WTC11 (cell line): ENCODE measurements around the gene GAST. TPM values are rescaled to one million over a fixed set of nuclear protein-coding genes. Genes with fewer than 3 reads are reported as not detected.

Experiments used
- ATAC-seq: fragments of 200-7000 bp; cut with Tn5 transposase; 2 replicates; pipeline ENCODE4 v1.10.0; 2021; ENCODE audit warnings: mild to moderate bottlenecking, moderate library complexity
- CTCF ChIA-PET: fragments of 300-600 bp; sonication (Branson Sonifier 250); formaldehyde crosslinking; loops from one replicate; lab custom pipeline; 2021; ENCODE audit warnings: antibody characterized with exemption; lab: Charles Lee
- POLR2A ChIA-PET: fragments of 350-600 bp; sonication (Branson Sonifier 250); formaldehyde crosslinking; loops from one replicate; lab custom pipeline; 2021; ENCODE audit warnings: antibody characterized with exemption; lab: Charles Lee
- DNase-seq: peaks from one replicate; pipeline ENCODE4 v3.0.0; 2021; ENCODE audit warnings: low spot score
- H3K27ac Mint-ChIP-seq: 2 replicates; pipeline ENCODE4 v1.8.0; 2021; ENCODE audit warnings: mixed read lengths
- H3K27me3 Mint-ChIP-seq: 2 replicates; pipeline ENCODE4 v1.8.0; 2021; ENCODE audit warnings: low read depth, mild to moderate bottlenecking, moderate library complexity, mixed read lengths
- H3K36me3 Mint-ChIP-seq: 2 replicates; pipeline ENCODE4 v1.8.0; 2021; ENCODE audit warnings: mixed read lengths
- H3K4me1 Mint-ChIP-seq: 2 replicates; pipeline ENCODE4 v1.8.0; 2022; ENCODE audit warnings: mixed read lengths
- H3K4me3 Mint-ChIP-seq: 2 replicates; pipeline ENCODE4 v1.8.0; 2021; ENCODE audit warnings: mild to moderate bottlenecking, moderate library complexity, mixed read lengths
- H3K9me3 Mint-ChIP-seq: 2 replicates; pipeline ENCODE4 v1.8.0; 2021; ENCODE audit warnings: mixed read lengths
- CTCF ChIP-seq: fragments of 200-600 bp; IDR thresholded peaks from 2 replicates; pipeline ENCODE4 v1.8.0; 2022; ENCODE audit warnings: antibody characterized with exemption
- ETV6 ChIP-seq: sonication (generic); formaldehyde crosslinking; IDR thresholded peaks from 2 replicates; pipeline ENCODE4 v1.8.1; 2022; ENCODE audit warnings: mild to moderate bottlenecking, missing genetic modification reagents
- GABPB1 ChIP-seq: sonication (generic); formaldehyde crosslinking; IDR thresholded peaks from 2 replicates; pipeline ENCODE4 v1.8.1; 2023; ENCODE audit warnings: mild to moderate bottlenecking, missing genetic modification reagents
- HMGXB4 ChIP-seq: sonication (generic); formaldehyde crosslinking; IDR thresholded peaks from 2 replicates; pipeline ENCODE4 v1.8.1; 2023; ENCODE audit warnings: mild to moderate bottlenecking, moderate library complexity, missing genetic modification reagents
- IRF2 ChIP-seq: sonication (generic); formaldehyde crosslinking; IDR thresholded peaks from 2 replicates; pipeline ENCODE4 v1.8.0; 2022; ENCODE audit warnings: low read depth, missing genetic modification reagents, borderline replicate concordance
- JAZF1 ChIP-seq: fragments of 250-450 bp; sonication (Bioruptor Pico); IDR thresholded peaks from 2 replicates; pipeline ENCODE4 v1.9.0; 2021; ENCODE audit warnings: moderate library complexity, mild to moderate bottlenecking, inconsistent platforms
- KAT7 ChIP-seq: sonication (generic); formaldehyde crosslinking; IDR thresholded peaks from 2 replicates; pipeline ENCODE4 v1.8.1; 2023; ENCODE audit warnings: missing genetic modification reagents, mild to moderate bottlenecking, borderline replicate concordance
- NR1H2 ChIP-seq: sonication (generic); formaldehyde crosslinking; IDR thresholded peaks from 2 replicates; pipeline ENCODE4 v1.9.0; 2021; ENCODE audit warnings: mild to moderate bottlenecking, moderate library complexity, missing genetic modification reagents
- STAT6 ChIP-seq: sonication (generic); formaldehyde crosslinking; conservative IDR thresholded peaks from 2 replicates; pipeline ENCODE4 v1.8.1; 2023; ENCODE audit warnings: mild to moderate bottlenecking, low read depth, missing genetic modification reagents, moderate library complexity
- ZNF281 ChIP-seq: sonication (generic); formaldehyde crosslinking; IDR thresholded peaks from 2 replicates; pipeline ENCODE4 v1.8.0; 2023; ENCODE audit warnings: mild to moderate bottlenecking, missing genetic modification reagents
- ZNF396 ChIP-seq: fragments of 250-450 bp; sonication (Bioruptor Pico); IDR thresholded peaks from 2 replicates; pipeline ENCODE4 v1.8.0; 2021; ENCODE audit warnings: mild to moderate bottlenecking, moderate library complexity, borderline replicate concordance
- total RNA-seq: library from RNA; stranded (reverse); gene quantifications from 3 replicates; pipeline ENCODE4 v1.2.3, GENCODE V29; 2021
- TF ChIP-seq, protein P1 (sequence below): sonication (generic); formaldehyde crosslinking; IDR thresholded peaks from 2 replicates; pipeline ENCODE4 v1.8.1; 2022; ENCODE audit warnings: mild to moderate bottlenecking, missing genetic modification reagents, moderate library complexity, borderline replicate concordance
- TF ChIP-seq, protein P2 (sequence below): fragments of 250-450 bp; sonication (Bioruptor Pico); conservative IDR thresholded peaks from 2 replicates; pipeline ENCODE4 v1.9.0; 2021; ENCODE audit warnings: mild to moderate bottlenecking
- TF ChIP-seq, protein P3 (sequence below): sonication (generic); formaldehyde crosslinking; IDR thresholded peaks from 2 replicates; pipeline ENCODE4 v1.8.0; 2022; ENCODE audit warnings: mild to moderate bottlenecking, missing genetic modification reagents
- TF ChIP-seq, protein P4 (sequence below): sonication (generic); formaldehyde crosslinking; IDR thresholded peaks from 2 replicates; pipeline ENCODE4 v1.8.0; 2023; ENCODE audit warnings: missing genetic modification reagents, mild to moderate bottlenecking, borderline replicate concordance

GAST gene
- total RNA-seq, 1 experiment from 2014 or later: not detected

- ATAC-seq: peak; percentile 82
- CTCF ChIA-PET: interaction anchor here (0.5 to 10.0 kb wide), 76 partner anchors 11 to 1106 kb away, joined by 3 to 380 read pairs (median 5); partner anchors contain the start of genes EIF1, JUP, KRT13 and KRT17
- DNase-seq: peak; percentile 90
- POLR2A ChIA-PET: interaction anchor here (1.1 to 4.1 kb wide), 4 partner anchors 17 to 1046 kb away, joined by 3 to 38 read pairs (median 6); partner anchors contain the start of genes EIF1 and KRT19
- no peaks in the 10 kb centered on the region for H3K9me3 Mint-ChIP-seq
- H3K4me1 Mint-ChIP-seq: peaks cover 16% of the 10 kb centered on the region
- peak overlapping the region; percentile 85 for H3K4me3 Mint-ChIP-seq
- peaks cover 17% of the 10 kb centered on the region for H3K27me3 Mint-ChIP-seq
- peak overlapping the region; percentile 94 for H3K27ac Mint-ChIP-seq
- no peaks in the 10 kb centered on the region for H3K36me3 Mint-ChIP-seq
- TF ChIP-seq HMGXB4 (CRISPR knock-in tag) (peak; percentile 94), KAT7 (CRISPR knock-in tag) (0 out of 2 replicates have a peak, but pooled peaks have one; percentile 59), CTCF (peak; percentile 71), GABPB1 (CRISPR knock-in tag) (0 out of 2 replicates have a peak, but pooled peaks have one; percentile 20), STAT6 (CRISPR knock-in tag) (no peak), IRF2 (no peak), NR1H2 (CRISPR knock-in tag) (no peak), ZNF281 (CRISPR knock-in tag) (peak; percentile 78; the same call in 1 of the 2 replicates), JAZF1 (no peak), ETV6 (CRISPR knock-in tag) (0 out of 2 replicates have a peak, but pooled peaks have one; percentile 48), ZNF396 (no peak)
- TF ChIP-seq, protein P1, sequence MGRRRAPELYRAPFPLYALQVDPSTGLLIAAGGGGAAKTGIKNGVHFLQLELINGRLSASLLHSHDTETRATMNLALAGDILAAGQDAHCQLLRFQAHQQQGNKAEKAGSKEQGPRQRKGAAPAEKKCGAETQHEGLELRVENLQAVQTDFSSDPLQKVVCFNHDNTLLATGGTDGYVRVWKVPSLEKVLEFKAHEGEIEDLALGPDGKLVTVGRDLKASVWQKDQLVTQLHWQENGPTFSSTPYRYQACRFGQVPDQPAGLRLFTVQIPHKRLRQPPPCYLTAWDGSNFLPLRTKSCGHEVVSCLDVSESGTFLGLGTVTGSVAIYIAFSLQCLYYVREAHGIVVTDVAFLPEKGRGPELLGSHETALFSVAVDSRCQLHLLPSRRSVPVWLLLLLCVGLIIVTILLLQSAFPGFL (CRISPR knock-in tag): no peak
- TF ChIP-seq, protein P2, sequence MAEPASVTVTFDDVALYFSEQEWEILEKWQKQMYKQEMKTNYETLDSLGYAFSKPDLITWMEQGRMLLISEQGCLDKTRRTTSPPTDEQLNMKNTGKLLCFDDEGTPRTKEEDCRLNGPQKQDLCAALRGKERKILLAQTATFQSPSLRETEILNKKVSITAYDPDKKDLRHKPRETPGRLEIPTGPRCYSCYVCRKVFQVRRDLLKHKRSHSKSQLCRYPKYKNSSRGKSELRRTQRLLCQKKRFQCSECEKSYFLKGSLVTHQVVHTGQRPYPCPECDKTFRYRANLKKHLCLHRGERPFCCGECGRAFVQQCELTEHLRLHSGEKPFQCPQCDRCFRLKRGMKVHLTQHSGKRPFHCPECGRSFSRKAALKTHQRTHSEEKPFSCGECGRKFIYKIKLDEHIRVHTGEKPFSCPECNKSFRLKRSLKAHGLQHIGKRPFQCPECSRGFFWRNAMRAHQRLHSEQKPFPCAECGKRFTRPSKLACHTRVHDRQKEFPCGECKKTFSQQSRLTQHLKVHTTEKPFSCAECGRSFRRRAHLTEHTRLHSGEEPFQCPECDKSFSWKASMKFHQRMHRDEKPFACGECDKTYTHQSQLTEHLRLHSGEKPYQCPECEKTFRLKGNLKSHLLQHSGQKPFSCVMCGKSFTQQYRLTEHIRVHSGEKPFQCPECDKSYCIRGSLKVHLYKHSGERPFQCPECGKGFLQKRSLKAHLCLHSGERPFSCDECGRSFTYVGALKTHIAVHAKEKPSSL (CRISPR knock-in tag): no peak
- TF ChIP-seq, protein P3, sequence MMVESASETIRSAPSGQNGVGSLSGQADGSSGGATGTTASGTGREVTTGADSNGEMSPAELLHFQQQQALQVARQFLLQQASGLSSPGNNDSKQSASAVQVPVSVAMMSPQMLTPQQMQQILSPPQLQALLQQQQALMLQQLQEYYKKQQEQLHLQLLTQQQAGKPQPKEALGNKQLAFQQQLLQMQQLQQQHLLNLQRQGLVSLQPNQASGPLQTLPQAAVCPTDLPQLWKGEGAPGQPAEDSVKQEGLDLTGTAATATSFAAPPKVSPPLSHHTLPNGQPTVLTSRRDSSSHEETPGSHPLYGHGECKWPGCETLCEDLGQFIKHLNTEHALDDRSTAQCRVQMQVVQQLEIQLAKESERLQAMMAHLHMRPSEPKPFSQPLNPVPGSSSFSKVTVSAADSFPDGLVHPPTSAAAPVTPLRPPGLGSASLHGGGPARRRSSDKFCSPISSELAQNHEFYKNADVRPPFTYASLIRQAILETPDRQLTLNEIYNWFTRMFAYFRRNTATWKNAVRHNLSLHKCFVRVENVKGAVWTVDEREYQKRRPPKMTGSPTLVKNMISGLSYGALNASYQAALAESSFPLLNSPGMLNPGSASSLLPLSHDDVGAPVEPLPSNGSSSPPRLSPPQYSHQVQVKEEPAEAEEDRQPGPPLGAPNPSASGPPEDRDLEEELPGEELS (CRISPR knock-in tag): no peak
- TF ChIP-seq, protein P4, sequence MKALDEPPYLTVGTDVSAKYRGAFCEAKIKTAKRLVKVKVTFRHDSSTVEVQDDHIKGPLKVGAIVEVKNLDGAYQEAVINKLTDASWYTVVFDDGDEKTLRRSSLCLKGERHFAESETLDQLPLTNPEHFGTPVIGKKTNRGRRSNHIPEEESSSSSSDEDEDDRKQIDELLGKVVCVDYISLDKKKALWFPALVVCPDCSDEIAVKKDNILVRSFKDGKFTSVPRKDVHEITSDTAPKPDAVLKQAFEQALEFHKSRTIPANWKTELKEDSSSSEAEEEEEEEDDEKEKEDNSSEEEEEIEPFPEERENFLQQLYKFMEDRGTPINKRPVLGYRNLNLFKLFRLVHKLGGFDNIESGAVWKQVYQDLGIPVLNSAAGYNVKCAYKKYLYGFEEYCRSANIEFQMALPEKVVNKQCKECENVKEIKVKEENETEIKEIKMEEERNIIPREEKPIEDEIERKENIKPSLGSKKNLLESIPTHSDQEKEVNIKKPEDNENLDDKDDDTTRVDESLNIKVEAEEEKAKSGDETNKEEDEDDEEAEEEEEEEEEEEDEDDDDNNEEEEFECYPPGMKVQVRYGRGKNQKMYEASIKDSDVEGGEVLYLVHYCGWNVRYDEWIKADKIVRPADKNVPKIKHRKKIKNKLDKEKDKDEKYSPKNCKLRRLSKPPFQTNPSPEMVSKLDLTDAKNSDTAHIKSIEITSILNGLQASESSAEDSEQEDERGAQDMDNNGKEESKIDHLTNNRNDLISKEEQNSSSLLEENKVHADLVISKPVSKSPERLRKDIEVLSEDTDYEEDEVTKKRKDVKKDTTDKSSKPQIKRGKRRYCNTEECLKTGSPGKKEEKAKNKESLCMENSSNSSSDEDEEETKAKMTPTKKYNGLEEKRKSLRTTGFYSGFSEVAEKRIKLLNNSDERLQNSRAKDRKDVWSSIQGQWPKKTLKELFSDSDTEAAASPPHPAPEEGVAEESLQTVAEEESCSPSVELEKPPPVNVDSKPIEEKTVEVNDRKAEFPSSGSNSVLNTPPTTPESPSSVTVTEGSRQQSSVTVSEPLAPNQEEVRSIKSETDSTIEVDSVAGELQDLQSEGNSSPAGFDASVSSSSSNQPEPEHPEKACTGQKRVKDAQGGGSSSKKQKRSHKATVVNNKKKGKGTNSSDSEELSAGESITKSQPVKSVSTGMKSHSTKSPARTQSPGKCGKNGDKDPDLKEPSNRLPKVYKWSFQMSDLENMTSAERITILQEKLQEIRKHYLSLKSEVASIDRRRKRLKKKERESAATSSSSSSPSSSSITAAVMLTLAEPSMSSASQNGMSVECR (CRISPR knock-in tag): peak; percentile 31; the same call in 1 of the 2 replicates
These were observed 46.4 kb upstream of the GAST start for GRCh38 chr17:41665566-41666236.
